Body of pancreas (tissue), 4 donors: Measurements from ENCODE around the gene ROBO1.

ENCODE experiments used
- POLR2A ChIP-seq, 3 donors: fragments of 450-650 bp; IDR thresholded peaks; one replicate each; pipeline ENCODE4 v1.6.1; 2016; ENCODE audit warnings: antibody characterized with exemption in 3 of 3, mild to moderate bottlenecking in 2 of 3
- TF ChIP-seq, protein P1 (sequence below), 7 experiments: fragments of 450-650 bp in 4 of 7; fragments of 200-600 bp in 3 of 7; sonication (generic) in 3 of 7; IDR thresholded peaks; one replicate each; pipeline ENCODE4 v1.5.1; 2016 to 2019; ENCODE audit warnings: antibody characterized with exemption in 7 of 7

DNA sequence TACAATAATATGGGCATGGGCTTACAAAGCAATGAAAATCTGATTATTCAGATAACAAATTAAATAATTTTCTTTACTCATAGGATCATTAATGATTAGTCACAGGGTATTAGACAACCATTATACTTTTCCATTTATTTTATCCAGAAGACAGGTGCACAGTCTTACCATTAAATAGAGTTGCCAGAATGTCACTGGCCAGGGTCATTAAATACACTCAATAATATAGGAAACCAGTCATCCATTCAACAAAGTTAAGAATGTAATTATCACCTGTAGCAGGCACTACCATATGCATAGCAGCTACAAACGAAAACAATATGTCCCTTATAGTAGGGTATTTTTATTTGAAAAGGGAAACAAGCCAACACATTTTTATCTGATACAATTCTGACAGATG lies 16.1 kb downstream of the ROBO1 start:
- TF ChIP-seq, protein P1, sequence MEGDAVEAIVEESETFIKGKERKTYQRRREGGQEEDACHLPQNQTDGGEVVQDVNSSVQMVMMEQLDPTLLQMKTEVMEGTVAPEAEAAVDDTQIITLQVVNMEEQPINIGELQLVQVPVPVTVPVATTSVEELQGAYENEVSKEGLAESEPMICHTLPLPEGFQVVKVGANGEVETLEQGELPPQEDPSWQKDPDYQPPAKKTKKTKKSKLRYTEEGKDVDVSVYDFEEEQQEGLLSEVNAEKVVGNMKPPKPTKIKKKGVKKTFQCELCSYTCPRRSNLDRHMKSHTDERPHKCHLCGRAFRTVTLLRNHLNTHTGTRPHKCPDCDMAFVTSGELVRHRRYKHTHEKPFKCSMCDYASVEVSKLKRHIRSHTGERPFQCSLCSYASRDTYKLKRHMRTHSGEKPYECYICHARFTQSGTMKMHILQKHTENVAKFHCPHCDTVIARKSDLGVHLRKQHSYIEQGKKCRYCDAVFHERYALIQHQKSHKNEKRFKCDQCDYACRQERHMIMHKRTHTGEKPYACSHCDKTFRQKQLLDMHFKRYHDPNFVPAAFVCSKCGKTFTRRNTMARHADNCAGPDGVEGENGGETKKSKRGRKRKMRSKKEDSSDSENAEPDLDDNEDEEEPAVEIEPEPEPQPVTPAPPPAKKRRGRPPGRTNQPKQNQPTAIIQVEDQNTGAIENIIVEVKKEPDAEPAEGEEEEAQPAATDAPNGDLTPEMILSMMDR (IDR thresholded peaks at IDR 0.05): no peak
- TF ChIP-seq POLR2A (IDR thresholded peaks at IDR 0.05): no peak
